HG03060 (cell line): ENCODE results near the gene PRAMEF27.
"Not testable (repeated sequence)": the region's sequence is repeated elsewhere in the genome, so short reads cannot be mapped to it uniquely, and the experiment has no call there.

Experiments
- ATAC-seq: cut with Tn5 transposase; IDR thresholded peaks from one replicate; pipeline ENCODE4 v1.9.1; 2021; ENCODE audit warnings: low read depth, moderate number of reproducible peaks; ENCODE audit not compliant: unreplicated experiment

Gene PRAMEF27

DNA sequence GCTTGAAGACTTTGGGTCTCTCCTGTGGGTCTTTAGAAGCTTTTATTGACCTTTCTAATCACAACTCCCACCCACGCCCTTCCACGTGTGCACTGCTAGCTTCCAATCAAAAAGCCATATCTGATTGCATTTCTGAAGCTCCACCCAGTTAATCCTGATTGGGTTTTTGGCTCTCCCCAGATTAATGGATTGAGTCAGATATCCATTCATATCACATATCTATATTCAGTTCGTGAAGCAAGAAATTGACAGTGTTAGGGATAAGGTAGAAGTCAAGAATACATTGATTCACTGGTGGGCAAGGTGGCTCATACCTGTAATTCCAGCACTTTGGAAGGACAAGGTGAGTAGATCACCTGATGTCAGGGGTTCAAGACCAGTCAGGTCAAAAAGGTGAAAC is at the start of gene PRAMEF27:
TSS of gene PRAMEF27 (minus strand) at position 101 of the 400 bp plus-strand sequence. CDS start 2,916 bp downstream, outside the sequence.
- ATAC-seq = not testable (repeated sequence)

- ATAC-seq = not testable (repeated sequence)
These were observed 14.1 kb upstream of the PRAMEF27 start, which contains the start of gene PRAMEF25 for GRCh38 chr1:13070474-13070873. Gene PRAMEF25, plus strand, starts transcription at chr1:13070774. Its CDS starts 2,920 bp downstream, at chr1:13073694.

DNA sequence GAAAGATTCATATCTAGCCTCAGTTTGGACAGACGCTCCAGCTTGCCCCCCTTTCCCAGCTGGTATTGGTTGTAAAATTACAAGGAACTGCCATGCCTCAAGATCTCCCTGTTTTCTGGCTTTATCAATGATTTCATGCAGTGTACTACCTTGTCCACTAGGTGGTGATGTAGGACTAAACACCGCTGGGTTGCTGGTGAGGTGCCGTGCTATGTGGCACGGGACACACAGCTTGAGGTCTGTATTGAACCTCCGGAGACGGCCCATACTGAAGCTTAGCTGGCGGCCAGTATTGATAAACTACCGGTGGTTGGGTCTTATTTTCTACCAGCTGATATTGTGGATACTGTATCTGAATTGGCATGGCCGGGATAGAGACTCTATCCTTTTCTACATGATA is 36.5 kb downstream of the PRAMEF27 start:
- not testable (repeated sequence) for ATAC-seq

GRCh38 chr1:13011932-13012331 is 44.4 kb downstream of the PRAMEF27 start:
- not testable (repeated sequence) for ATAC-seq

- ATAC-seq = not testable (repeated sequence)
These were observed 47.0 kb downstream of the PRAMEF27 start for GRCh38 chr1:13009348-13009747.

GRCh38 chr1:13005732-13006131 is 50.6 kb downstream of the PRAMEF27 start:
- ATAC-seq = not testable (repeated sequence)
